ENCODE measurements around the gene PROCA1.

- no peak for TF ChIP-seq POLR2A (IDR thresholded peaks at IDR 0.05)
- TF ChIP-seq CTCF (IDR thresholded peaks at IDR 0.05) = no peak
Measured at GRCh38 chr17:28744972-28745785, 33.5 kb upstream of the PROCA1 start.

All from suprapubic skin (tissue), 3 donors.